Keratinocyte (primary cell): ENCODE measurements around the gene MRPL41.

Experiments
- EZH2 ChIP-seq: IDR thresholded peaks from one replicate; pipeline ENCODE4 v1.6.1; 2012; ENCODE audit warnings: inconsistent platforms, mild to moderate bottlenecking, low read length, moderate library complexity
- TF ChIP-seq, protein P1 (sequence below), 3 experiments: IDR thresholded peaks in 1 of 3; conservative IDR thresholded peaks in 1 of 3; optimal IDR thresholded peaks in 1 of 3; 2 replicates in 2 of 3; 3 replicates in 1 of 3; pipeline versions ENCODE3 to v1.5.1; 2011; ENCODE audit warnings: low read length in 3 of 3, mild to moderate bottlenecking in 3 of 3, moderate library complexity in 2 of 3, control low read depth in 1 of 3, inconsistent platforms in 1 of 3; ENCODE audit not compliant: insufficient read depth in 2 of 3; ENCODE audit errors: extremely low read depth in 1 of 3

- TF ChIP-seq, protein P1, sequence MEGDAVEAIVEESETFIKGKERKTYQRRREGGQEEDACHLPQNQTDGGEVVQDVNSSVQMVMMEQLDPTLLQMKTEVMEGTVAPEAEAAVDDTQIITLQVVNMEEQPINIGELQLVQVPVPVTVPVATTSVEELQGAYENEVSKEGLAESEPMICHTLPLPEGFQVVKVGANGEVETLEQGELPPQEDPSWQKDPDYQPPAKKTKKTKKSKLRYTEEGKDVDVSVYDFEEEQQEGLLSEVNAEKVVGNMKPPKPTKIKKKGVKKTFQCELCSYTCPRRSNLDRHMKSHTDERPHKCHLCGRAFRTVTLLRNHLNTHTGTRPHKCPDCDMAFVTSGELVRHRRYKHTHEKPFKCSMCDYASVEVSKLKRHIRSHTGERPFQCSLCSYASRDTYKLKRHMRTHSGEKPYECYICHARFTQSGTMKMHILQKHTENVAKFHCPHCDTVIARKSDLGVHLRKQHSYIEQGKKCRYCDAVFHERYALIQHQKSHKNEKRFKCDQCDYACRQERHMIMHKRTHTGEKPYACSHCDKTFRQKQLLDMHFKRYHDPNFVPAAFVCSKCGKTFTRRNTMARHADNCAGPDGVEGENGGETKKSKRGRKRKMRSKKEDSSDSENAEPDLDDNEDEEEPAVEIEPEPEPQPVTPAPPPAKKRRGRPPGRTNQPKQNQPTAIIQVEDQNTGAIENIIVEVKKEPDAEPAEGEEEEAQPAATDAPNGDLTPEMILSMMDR (optimal IDR thresholded peaks at IDR 0.05 in 1 of 3, IDR thresholded peaks at IDR 0.05 in 1 of 3, conservative IDR thresholded peaks at IDR 0.05 in 1 of 3; ENCODE audit: extremely low read depth in 1 of 3, insufficient read depth in 2 of 3, low read length in 3 of 3) = no peak
- no peak for TF ChIP-seq EZH2
These were observed 3.5 kb downstream of the MRPL41 start for GRCh38 chr9:137555179-137555578.
